H1 (cell line): ENCODE data around the gene IL17REL. TPM values are rescaled to one million over a fixed set of nuclear protein-coding genes. Genes with fewer than 3 reads are reported as not detected.

Experiments
- CTCF ChIA-PET: fragments of 300-600 bp; sonication (Branson Sonifier 250); formaldehyde crosslinking; loops from one replicate; lab custom pipeline; 2021; ENCODE audit not compliant: partially characterized antibody; lab: Charles Lee
- POLR2A ChIA-PET: fragments of 300-600 bp; sonication (Branson Sonifier 250); formaldehyde crosslinking; loops from one replicate; lab custom pipeline; 2021; ENCODE audit warnings: inconsistent platforms; ENCODE audit not compliant: partially characterized antibody; lab: Charles Lee
- DNase-seq, 2 experiments: peaks; one replicate each; pipeline versions ENCODE4 v3.0.0 to v3.0.0-alpha.2; 2010 to 2022; ENCODE audit warnings: low spot score in 2 of 2, low read depth in 1 of 2, mixed read lengths in 1 of 2
- FAIRE-seq: peaks from 2 replicates; lab custom pipeline; 2011; peaks lifted over from hg19 to GRCh38; lab: Jason Lieb, UNC
- H2AFZ ChIP-seq: 2 replicates; pipeline ENCODE4 v1.8.1; 2012; ENCODE audit warnings: low read length, inconsistent platforms
- H2AK5ac ChIP-seq: 2 replicates; pipeline ENCODE4 v1.6.1; 2013; ENCODE audit warnings: low read depth, low read length
- H2BK120ac ChIP-seq: replicated peaks from 2 replicates; pipeline ENCODE3; 2013; ENCODE audit warnings: low read depth, low read length, inconsistent platforms
- H2BK12ac ChIP-seq: 2 replicates; pipeline ENCODE4 v1.6.1; 2013; ENCODE audit warnings: low read depth, low read length
- H2BK15ac ChIP-seq: 2 replicates; pipeline ENCODE4 v1.6.1; 2013; ENCODE audit warnings: low read length
- H2BK20ac ChIP-seq: 2 replicates; pipeline ENCODE4 v1.6.1; 2013; ENCODE audit warnings: low read length
- H2BK5ac ChIP-seq: 2 replicates; pipeline ENCODE4 v1.6.1; 2013; ENCODE audit warnings: low read depth, low read length
- H3K14ac ChIP-seq: 2 replicates; pipeline ENCODE4 v1.6.1; 2013; ENCODE audit warnings: inconsistent platforms; ENCODE audit not compliant: insufficient read length
- H3K18ac ChIP-seq: 2 replicates; pipeline ENCODE4 v1.6.1; 2013; ENCODE audit warnings: low read length; ENCODE audit errors: extremely low read depth
- H3K23ac ChIP-seq: 2 replicates; pipeline ENCODE4 v1.6.1; 2013; ENCODE audit warnings: inconsistent platforms; ENCODE audit not compliant: insufficient read length
- H3K23me2 ChIP-seq: 2 replicates; pipeline ENCODE4 v1.6.1; 2013; ENCODE audit warnings: low read depth, low read length
- H3K27ac ChIP-seq: 2 replicates; pipeline ENCODE4 v1.6.1; 2011; ENCODE audit warnings: low read depth, low read length, inconsistent platforms
- H3K27me3 ChIP-seq, 4 experiments: replicated peaks in 1 of 4; 1 replicate in 1 of 4; 2 replicates in 3 of 4; pipeline versions ENCODE4 v1.6.1 to v1.8.1; 2011 to 2013; ENCODE audit warnings: low read length in 3 of 4, mild to moderate bottlenecking in 3 of 4, inconsistent platforms in 2 of 4, mixed read lengths in 2 of 4, moderate library complexity in 1 of 4; ENCODE audit not compliant: control insufficient read depth in 3 of 4, insufficient read depth in 3 of 4; ENCODE audit errors: extremely low read depth in 1 of 4
- H3K36me3 ChIP-seq, 4 experiments: 2 replicates each; pipeline versions ENCODE4 v1.6.1 to v1.8.1; 2011 to 2013; ENCODE audit warnings: mild to moderate bottlenecking in 4 of 4, low read length in 3 of 4, moderate library complexity in 2 of 4, control low read depth in 1 of 4, inconsistent platforms in 1 of 4; ENCODE audit not compliant: insufficient read depth in 4 of 4, control insufficient read depth in 2 of 4
- H3K4ac ChIP-seq: replicated peaks from 2 replicates; pipeline ENCODE3; 2013; ENCODE audit warnings: low read length, low read depth, mixed read lengths, inconsistent platforms; ENCODE audit not compliant: insufficient read length
- H3K4me1 ChIP-seq, 4 experiments: replicated peaks in 1 of 4; 1 replicate in 1 of 4; 2 replicates in 3 of 4; pipeline versions ENCODE4 v1.6.1 to v1.8.1; 2011 to 2013; ENCODE audit warnings: low read length in 3 of 4, inconsistent platforms in 2 of 4, mixed read lengths in 1 of 4; ENCODE audit not compliant: insufficient read depth in 4 of 4, control insufficient read depth in 3 of 4
- H3K4me2 ChIP-seq, 2 experiments: 2 replicates each; pipeline versions ENCODE4 v1.6.1 to v1.8.1; 2011 to 2013; ENCODE audit warnings: low read depth in 2 of 2, low read length in 2 of 2, control low read depth in 1 of 2, inconsistent platforms in 1 of 2, mild to moderate bottlenecking in 1 of 2; ENCODE audit not compliant: insufficient read depth in 1 of 2
- H3K4me3 ChIP-seq, 4 experiments: fragments of 200-600, 300-600 bp in 1 of 4; sonication (generic), shearing (Covaris generic), sonication (Bioruptor Twin) in 1 of 4; 2 replicates each; pipeline versions ENCODE4 v1.5.1 to v1.8.1; 2011 to 2016; ENCODE audit warnings: low read length in 4 of 4, low read depth in 3 of 4, control low read depth in 2 of 4, inconsistent platforms in 2 of 4, mild to moderate bottlenecking in 2 of 4, mixed read lengths in 1 of 4, moderate library complexity in 1 of 4; ENCODE audit not compliant: insufficient read depth in 2 of 4; ENCODE audit errors: extremely low read depth in 1 of 4
- H3K56ac ChIP-seq: replicated peaks from 2 replicates; pipeline ENCODE3; 2013; ENCODE audit warnings: low read depth, mild to moderate bottlenecking, mixed read lengths, low read length, inconsistent platforms; ENCODE audit not compliant: insufficient read length
- H3K79me1 ChIP-seq: 2 replicates; pipeline ENCODE4 v1.6.1; 2013; ENCODE audit warnings: low read depth, low read length, control low read depth
- H3K79me2 ChIP-seq, 2 experiments: 2 replicates each; pipeline versions ENCODE4 v1.6.1 to v1.8.1; 2012 to 2013; ENCODE audit warnings: low read length in 2 of 2, mild to moderate bottlenecking in 2 of 2, inconsistent platforms in 1 of 2; ENCODE audit not compliant: insufficient read depth in 2 of 2, control insufficient read depth in 1 of 2
- H3K9ac ChIP-seq, 4 experiments: replicated peaks in 1 of 4; 1 replicate in 1 of 4; 2 replicates in 3 of 4; pipeline versions ENCODE4 v1.6.1 to v1.8.1; 2011 to 2013; ENCODE audit warnings: low read depth in 3 of 4, low read length in 3 of 4, control low read depth in 2 of 4, mild to moderate bottlenecking in 2 of 4, moderate library complexity in 2 of 4, inconsistent platforms in 1 of 4; ENCODE audit errors: extremely low read depth in 1 of 4
- H3K9me3 ChIP-seq, 2 experiments: 2 replicates each; pipeline versions ENCODE4 v1.6.1 to v1.8.1; 2012 to 2013; ENCODE audit warnings: mild to moderate bottlenecking in 2 of 2, moderate library complexity in 2 of 2, control low read depth in 1 of 2, inconsistent platforms in 1 of 2, low read depth in 1 of 2, low read length in 1 of 2, mixed read lengths in 1 of 2; ENCODE audit not compliant: insufficient read depth in 2 of 2
- H4K20me1 ChIP-seq, 2 experiments: replicated peaks in 1 of 2; 2 replicates each; pipeline versions ENCODE3 to v1.8.1; 2011 to 2013; ENCODE audit warnings: inconsistent platforms in 2 of 2, low read length in 2 of 2, mild to moderate bottlenecking in 1 of 2; ENCODE audit not compliant: insufficient read depth in 2 of 2, control insufficient read depth in 1 of 2
- H4K5ac ChIP-seq: 2 replicates; pipeline ENCODE4 v1.6.1; 2013; ENCODE audit warnings: low read length, low read depth, mixed read lengths, inconsistent platforms; ENCODE audit not compliant: insufficient read length
- H4K8ac ChIP-seq: 2 replicates; pipeline ENCODE4 v1.8.0; 2013; ENCODE audit warnings: mild to moderate bottlenecking, moderate library complexity, low read length, inconsistent platforms; ENCODE audit not compliant: insufficient read depth; ENCODE audit errors: extremely low read depth
- H4K91ac ChIP-seq: replicated peaks from 2 replicates; pipeline ENCODE3; 2013; ENCODE audit warnings: low read length, mixed read lengths, inconsistent platforms; ENCODE audit not compliant: insufficient read length
- BCL11A ChIP-seq, 2 experiments: IDR thresholded peaks; one replicate each; pipeline ENCODE4 v1.6.1; 2011; ENCODE audit warnings: low read depth in 2 of 2, low read length in 2 of 2, mild to moderate bottlenecking in 2 of 2
- CBX5 ChIP-seq: fragments of 300-800, 300-1000 bp; sonication (generic); IDR thresholded peaks from 2 replicates; pipeline ENCODE4 v1.7.1; 2016; ENCODE audit warnings: antibody characterized with exemption, low read length, low read depth
- E2F6 ChIP-seq: IDR thresholded peaks from 2 replicates; pipeline ENCODE4 v1.6.1; 2012; ENCODE audit warnings: inconsistent platforms
- EP300 ChIP-seq, 2 experiments: IDR thresholded peaks; 1 replicate in 1 of 2; 2 replicates in 1 of 2; pipeline ENCODE4 v1.6.1; 2011 to 2012; ENCODE audit warnings: low read depth in 2 of 2, low read length in 2 of 2, mild to moderate bottlenecking in 2 of 2, borderline replicate concordance in 1 of 2, inconsistent platforms in 1 of 2, moderate library complexity in 1 of 2
- GABPA ChIP-seq: IDR thresholded peaks from 2 replicates; pipeline ENCODE4 v1.6.1; 2011; ENCODE audit warnings: mild to moderate bottlenecking, low read length, moderate library complexity, borderline replicate concordance; ENCODE audit not compliant: insufficient read depth
- GTF2F1 ChIP-seq: IDR thresholded peaks from 2 replicates; pipeline ENCODE4 v1.6.1; 2012; ENCODE audit warnings: low read depth, low read length, improper control_type of control experiment, borderline replicate concordance
- KDM1A ChIP-seq: fragments of 200-600, 300-600 bp; sonication (generic); IDR thresholded peaks from 2 replicates; pipeline ENCODE4 v1.7.1; 2016; ENCODE audit warnings: mild to moderate bottlenecking, low read length, borderline replicate concordance
- PHF8 ChIP-seq: fragments of 200-600 bp; sonication (generic); conservative IDR thresholded peaks from 2 replicates; pipeline ENCODE4 v1.7.1; 2012; ENCODE audit warnings: low read depth, mild to moderate bottlenecking, inconsistent platforms, low read length, moderate library complexity
- POLR2AphosphoS5 ChIP-seq: IDR thresholded peaks from 2 replicates; pipeline ENCODE4 v1.6.1; 2011; ENCODE audit warnings: low read depth, low read length
- RBBP5 ChIP-seq: IDR thresholded peaks from 2 replicates; pipeline ENCODE4 v1.7.1; 2012; ENCODE audit warnings: low read depth, mild to moderate bottlenecking, inconsistent platforms, low read length, moderate library complexity, borderline replicate concordance
- SP4 ChIP-seq: IDR thresholded peaks from 2 replicates; pipeline ENCODE4 v1.6.1; 2012; ENCODE audit warnings: low read length, inconsistent platforms
- SRF ChIP-seq: IDR thresholded peaks from 2 replicates; pipeline ENCODE4 v1.6.1; 2011; ENCODE audit warnings: mild to moderate bottlenecking, low read depth, low read length, moderate library complexity
- SUZ12 ChIP-seq: fragments of 200-600 bp; sonication (generic); IDR thresholded peaks from 2 replicates; pipeline ENCODE4 v1.6.1; 2012; ENCODE audit warnings: mild to moderate bottlenecking, inconsistent platforms, low read length, moderate library complexity, mixed read lengths
- TAF7 ChIP-seq: optimal IDR thresholded peaks from 2 replicates; pipeline ENCODE3; 2011; ENCODE audit warnings: low read depth, mild to moderate bottlenecking, inconsistent platforms, low read length, moderate library complexity, borderline replicate concordance
- WGBS, 2 experiments: shearing (Covaris generic) in 1 of 2; methylation state at CpG; one replicate each; pipeline versions ENCODE4 v1.1.6 to v1.1.7; 2013 to 2015; ENCODE audit warnings: low lambda C conversion rate in 2 of 2, mixed read lengths in 2 of 2, inconsistent platforms in 1 of 2, low coverage in 1 of 2, missing lambda C conversion rate in 1 of 2; ENCODE audit not compliant: insufficient replicate concordance in 2 of 2, insufficient coverage in 1 of 2, insufficient read length in 1 of 2; ENCODE audit errors: extremely low coverage in 1 of 2, missing lambda C conversion rate in 1 of 2; 5-methylcytosine and 5-hydroxymethylcytosine counted together
- polyA plus RNA-seq, 7 experiments: library from polyadenylated mRNA; depleted of rRNA in 3 of 7; stranded (reverse) in 5 of 7; unstranded in 2 of 7; fragments of >200 nt in 5 of 7; fragments of 200-250 nt in 2 of 7; gene quantifications; 1 replicate in 5 of 7; 2 replicates in 1 of 7; 4 replicates in 1 of 7; pipeline versions ENCODE4 v1.2.1 to v1.2.3, GENCODE V29; 2011 to 2013; ENCODE audit warnings: missing spikeins in 2 of 7, mixed read lengths in 2 of 7
- total RNA-seq: library from RNA; stranded (reverse); fragmentation: NEBNext Ultra II Directional; extraction: Animal tissue kit (Norgen Biotek cat#: 25700); gene quantifications from 2 replicates; pipeline ENCODE4 v1.2.1, GENCODE V29; 2021

Gene IL17REL
- total and polyA plus RNA-seq, 2 of the 8 experiments (the other 6 are each of a cell fraction or from before 2014, with no cell fraction given) = 0.15 to 0.20 TPM

GRCh38 chr22:50051930-50052329, 39.4 kb upstream of the IL17REL start:
- no peaks in the 10 kb centered on the region for H3K79me2 ChIP-seq
- TF ChIP-seq E2F6 (no peak), GTF2F1 (no peak), BCL11A (IDR thresholded peaks at IDR 0.05; ENCODE audit: low read depth in 2 of 2, low read length in 2 of 2) (no peak), PHF8 (no peak), TAF7 (no peak), CBX5 (no peak), RBBP5 (no peak), EP300 (IDR thresholded peaks at IDR 0.05; ENCODE audit: borderline replicate concordance in 1 of 2, low read depth in 2 of 2, low read length in 2 of 2) (no peak), SUZ12 (no peak), SP4 (no peak), SRF (no peak), GABPA (no peak), POLR2AphosphoS5 (no peak), KDM1A (no peak)

More at GRCh38 chr22:50051930-50052329, 39.4 kb upstream of the IL17REL start:
- no peaks in the 10 kb centered on the region for H4K20me1 ChIP-seq
- H2BK12ac ChIP-seq = no peak overlapping the region
- ChIA-PET CTCF (no interaction called here), POLR2A (no interaction called here)
- H3K14ac ChIP-seq = no peak overlapping the region
- FAIRE-seq (no peak), DNase-seq (no peak)
- no peak overlapping the region for H4K91ac ChIP-seq
- no peak overlapping the region for H4K5ac ChIP-seq
- no peak overlapping the region for H2BK5ac ChIP-seq
- H2BK15ac ChIP-seq = no peak overlapping the region
- H3K9ac ChIP-seq = no peak overlapping the region
- no peak overlapping the region for H3K23ac ChIP-seq
- H4K8ac ChIP-seq = no peak overlapping the region
- no peaks in the 10 kb centered on the region; a peak in 1 of 7 replicates for H3K27me3 ChIP-seq
- WGBS, 2 experiments = 93% methylated on average over 18 of the region's 18 CpGs; no CpG with 5 or more reads in 1 of the 2 experiments
- H3K4ac ChIP-seq = no peak overlapping the region
- H3K27ac ChIP-seq = no peak overlapping the region
- no peaks in the 10 kb centered on the region for H3K4me1 ChIP-seq
- H3K23me2 ChIP-seq = no peaks in the 10 kb centered on the region
- no peaks in the 10 kb centered on the region for H3K36me3 ChIP-seq
- H2BK120ac ChIP-seq = no peak overlapping the region
- 0 out of 4 replicates have a peak, but pooled peaks cover 0 to 4% of the 10 kb centered on the region in 2 experiments for H3K9me3 ChIP-seq
- H3K4me3 ChIP-seq = no peak overlapping the region
- H3K79me1 ChIP-seq = no peaks in the 10 kb centered on the region
- H2BK20ac ChIP-seq = no peak overlapping the region
- H3K4me2 ChIP-seq = no peak overlapping the region
- no peak overlapping the region for H3K56ac ChIP-seq
- no peak overlapping the region for H2AK5ac ChIP-seq
- H2AFZ ChIP-seq = no peak overlapping the region
- no peak overlapping the region for H3K18ac ChIP-seq
